Stimulated activated CD4-positive, alpha-beta T cell treated with anti-CD3 and anti-CD28 coated beads, Interleukin-4, amount 100 ng/mL, for 24 hours (primary cell): ENCODE results near the gene GRXCR2.
"Not testable (repeated sequence)": the region's sequence is repeated elsewhere in the genome, so short reads cannot be mapped to it uniquely, and the experiment has no call there.

ENCODE experiments used
- DNase-seq: peaks from one replicate; pipeline ENCODE4 v3.0.0-alpha.2; 2020

Gene GRXCR2

GRCh38 chr5:145872914-145873313 is at the start of gene GRXCR2:
GRXCR2 (minus strand) TSS chr5:145873014; CDS start chr5:145872968, 46 bp downstream.
- DNase-seq: no peak

- DNase-seq: no peak
Measured at GRCh38 chr5:145922059-145922458, 49.2 kb upstream of the GRXCR2 start.

GRCh38 chr5:145921211-145921610 is 48.4 kb upstream of the GRXCR2 start:
- DNase-seq: no peak

GRCh38 chr5:145920542-145921210 is 47.9 kb upstream of the GRXCR2 start:
- DNase-seq: no peak

GRCh38 chr5:145919413-145919812 is 46.6 kb upstream of the GRXCR2 start:
- no peak for DNase-seq

- DNase-seq: no peak
Measured at GRCh38 chr5:145918397-145918796, 45.6 kb upstream of the GRXCR2 start.

- no peak for DNase-seq
Measured at GRCh38 chr5:145917288-145917687, 44.5 kb upstream of the GRXCR2 start.

GRCh38 chr5:145915970-145916638 is 43.3 kb upstream of the GRXCR2 start:
- no peak for DNase-seq

- DNase-seq: no peak
Measured at GRCh38 chr5:145913701-145914100, 40.9 kb upstream of the GRXCR2 start.

GRCh38 chr5:145912594-145912993 is 39.8 kb upstream of the GRXCR2 start:
- DNase-seq: no peak

- no peak for DNase-seq
Measured at GRCh38 chr5:145912019-145912418, 39.2 kb upstream of the GRXCR2 start.

GRCh38 chr5:145911164-145911563 is 38.4 kb upstream of the GRXCR2 start:
- no peak for DNase-seq

- DNase-seq: no peak
Measured at GRCh38 chr5:145908206-145908960, 35.6 kb upstream of the GRXCR2 start.

GRCh38 chr5:145906401-145906800 is 33.6 kb upstream of the GRXCR2 start:
- no peak for DNase-seq

GRCh38 chr5:145904743-145905142 is 31.9 kb upstream of the GRXCR2 start:
- DNase-seq: no peak

- DNase-seq: no peak
Measured at GRCh38 chr5:145903867-145904266, 31.1 kb upstream of the GRXCR2 start.

GRCh38 chr5:145903113-145903512 is 30.3 kb upstream of the GRXCR2 start:
- DNase-seq: no peak

GRCh38 chr5:145902421-145902820 is 29.6 kb upstream of the GRXCR2 start:
- no peak for DNase-seq

GRCh38 chr5:145898171-145898570 is 25.4 kb upstream of the GRXCR2 start:
- no peak for DNase-seq

- not testable (repeated sequence) for DNase-seq
Measured at GRCh38 chr5:145891378-145891777, 18.6 kb upstream of the GRXCR2 start.

- no peak for DNase-seq
Measured at GRCh38 chr5:145889611-145890010, 16.8 kb upstream of the GRXCR2 start.

- no peak for DNase-seq
Measured at GRCh38 chr5:145887976-145888574, 15.3 kb upstream of the GRXCR2 start.

GRCh38 chr5:145887217-145887616 is 14.4 kb upstream of the GRXCR2 start:
- no peak for DNase-seq

- DNase-seq: no peak
Measured at GRCh38 chr5:145874765-145875164, 2.0 kb upstream of the GRXCR2 start.
